HepG2 (cell line): ENCODE data around the gene OBSL1. TPM values are rescaled to one million over a fixed set of nuclear protein-coding genes. Genes with fewer than 3 reads are reported as not detected.

Experiments
- CBX1 ChIP-seq: IDR thresholded peaks from one replicate; pipeline ENCODE4 v1.6.1; 2016; ENCODE audit warnings: antibody characterized with exemption, low read depth
- CC2D1A ChIP-seq: sonication (generic); formaldehyde crosslinking; IDR thresholded peaks from 2 replicates; pipeline ENCODE4 v1.8.1; 2023; ENCODE audit warnings: mild to moderate bottlenecking, missing genetic modification reagents
- REST ChIP-seq, 2 experiments: IDR thresholded peaks; 2 replicates each; pipeline ENCODE4 v1.6.1; 2011 to 2012; ENCODE audit warnings: low read length in 2 of 2, borderline replicate concordance in 1 of 2, low read depth in 1 of 2, mild to moderate bottlenecking in 1 of 2, moderate library complexity in 1 of 2
- ZBTB10 ChIP-seq: sonication (generic); formaldehyde crosslinking; IDR thresholded peaks from 2 replicates; pipeline ENCODE4 v1.4.0; 2020; ENCODE audit warnings: missing genetic modification reagents, borderline replicate concordance
- ZBTB7A ChIP-seq: sonication (generic); formaldehyde crosslinking; IDR thresholded peaks from 2 replicates; pipeline ENCODE4 v1.8.0; 2022; ENCODE audit warnings: mild to moderate bottlenecking, missing genetic modification reagents
- ZNF20 ChIP-seq: sonication (generic); formaldehyde crosslinking; IDR thresholded peaks from 2 replicates; pipeline ENCODE4 v1.4.0; 2020; ENCODE audit warnings: mild to moderate bottlenecking, moderate library complexity, missing genetic modification reagents
- ZNF280D ChIP-seq: sonication (generic); formaldehyde crosslinking; IDR thresholded peaks from 2 replicates; pipeline ENCODE4 v1.5.1; 2020; ENCODE audit warnings: mild to moderate bottlenecking, missing genetic modification reagents
- polyA plus RNA-seq, 8 experiments: library from polyadenylated mRNA; depleted of rRNA in 3 of 8; stranded (reverse) in 7 of 8; unstranded in 1 of 8; fragments of >200 nt; fragmentation: Illumina TruSeq in 4 of 8; extraction: Trizol in 4 of 8; gene quantifications; 2 replicates each; pipeline versions ENCODE4 v1.2.1 to v1.2.3, GENCODE V29; 2011 to 2016; ENCODE audit warnings: low read depth in 4 of 8, missing spikeins in 1 of 8, mixed read lengths in 1 of 8; ENCODE audit not compliant: insufficient read depth in 1 of 8
- total RNA-seq, 5 experiments: library from RNA; depleted of rRNA; stranded (reverse); fragments of >200 nt; fragmentation: Illumina TruSeq; extraction: Trizol; gene quantifications; 2 replicates each; pipeline ENCODE4 v1.2.3, GENCODE V29; 2016; ENCODE audit warnings: low read depth in 1 of 5
- TF ChIP-seq, protein P1 (sequence below): sonication (generic); formaldehyde crosslinking; IDR thresholded peaks from 2 replicates; pipeline ENCODE4 v1.5.1; 2020; ENCODE audit warnings: missing genetic modification reagents, mild to moderate bottlenecking, borderline replicate concordance
- TF ChIP-seq, protein P2 (sequence below): sonication (generic); formaldehyde crosslinking; IDR thresholded peaks from 2 replicates; pipeline ENCODE4 v1.4.0; 2020; ENCODE audit warnings: missing genetic modification reagents, borderline replicate concordance

OBSL1 gene
- total and polyA plus RNA-seq, 2 of the 13 experiments (the other 11 are each of a cell fraction or from before 2014, with no cell fraction given): 86.7 to 218 TPM

GRCh38 chr2:219576505-219577388 lies 5.4 kb upstream of the OBSL1 start (continued):
- peak; percentile 96; the same call in 1 of the 2 replicates for TF ChIP-seq ZBTB10 (CRISPR knock-in tag)
- peak; percentile 74; the same call in 1 of the 2 replicates for TF ChIP-seq CC2D1A (CRISPR knock-in tag)
- peak in 1 of 2 experiments; percentile 77; a peak in 2 of 4 replicates for TF ChIP-seq REST (IDR thresholded peaks at IDR 0.05; ENCODE audit: borderline replicate concordance in 1 of 2, low read depth in 1 of 2, low read length in 2 of 2)
- TF ChIP-seq ZBTB7A (CRISPR knock-in tag): peak; percentile 96
- no peak; the same call in 1 of the 2 replicates for TF ChIP-seq ZNF20 (CRISPR knock-in tag)
- TF ChIP-seq, protein P1, sequence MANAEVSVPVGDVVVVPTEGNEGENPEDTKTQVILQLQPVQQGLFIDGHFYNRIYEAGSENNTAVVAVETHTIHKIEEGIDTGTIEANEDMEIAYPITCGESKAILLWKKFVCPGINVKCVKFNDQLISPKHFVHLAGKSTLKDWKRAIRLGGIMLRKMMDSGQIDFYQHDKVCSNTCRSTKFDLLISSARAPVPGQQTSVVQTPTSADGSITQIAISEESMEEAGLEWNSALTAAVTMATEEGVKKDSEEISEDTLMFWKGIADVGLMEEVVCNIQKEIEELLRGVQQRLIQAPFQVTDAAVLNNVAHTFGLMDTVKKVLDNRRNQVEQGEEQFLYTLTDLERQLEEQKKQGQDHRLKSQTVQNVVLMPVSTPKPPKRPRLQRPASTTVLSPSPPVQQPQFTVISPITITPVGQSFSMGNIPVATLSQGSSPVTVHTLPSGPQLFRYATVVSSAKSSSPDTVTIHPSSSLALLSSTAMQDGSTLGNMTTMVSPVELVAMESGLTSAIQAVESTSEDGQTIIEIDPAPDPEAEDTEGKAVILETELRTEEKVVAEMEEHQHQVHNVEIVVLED (CRISPR knock-in tag): peak; percentile 58; the same call in 1 of the 2 replicates
- TF ChIP-seq ZNF280D (CRISPR knock-in tag): peak; percentile 96; the same call in 1 of the 2 replicates
- TF ChIP-seq, protein P2, sequence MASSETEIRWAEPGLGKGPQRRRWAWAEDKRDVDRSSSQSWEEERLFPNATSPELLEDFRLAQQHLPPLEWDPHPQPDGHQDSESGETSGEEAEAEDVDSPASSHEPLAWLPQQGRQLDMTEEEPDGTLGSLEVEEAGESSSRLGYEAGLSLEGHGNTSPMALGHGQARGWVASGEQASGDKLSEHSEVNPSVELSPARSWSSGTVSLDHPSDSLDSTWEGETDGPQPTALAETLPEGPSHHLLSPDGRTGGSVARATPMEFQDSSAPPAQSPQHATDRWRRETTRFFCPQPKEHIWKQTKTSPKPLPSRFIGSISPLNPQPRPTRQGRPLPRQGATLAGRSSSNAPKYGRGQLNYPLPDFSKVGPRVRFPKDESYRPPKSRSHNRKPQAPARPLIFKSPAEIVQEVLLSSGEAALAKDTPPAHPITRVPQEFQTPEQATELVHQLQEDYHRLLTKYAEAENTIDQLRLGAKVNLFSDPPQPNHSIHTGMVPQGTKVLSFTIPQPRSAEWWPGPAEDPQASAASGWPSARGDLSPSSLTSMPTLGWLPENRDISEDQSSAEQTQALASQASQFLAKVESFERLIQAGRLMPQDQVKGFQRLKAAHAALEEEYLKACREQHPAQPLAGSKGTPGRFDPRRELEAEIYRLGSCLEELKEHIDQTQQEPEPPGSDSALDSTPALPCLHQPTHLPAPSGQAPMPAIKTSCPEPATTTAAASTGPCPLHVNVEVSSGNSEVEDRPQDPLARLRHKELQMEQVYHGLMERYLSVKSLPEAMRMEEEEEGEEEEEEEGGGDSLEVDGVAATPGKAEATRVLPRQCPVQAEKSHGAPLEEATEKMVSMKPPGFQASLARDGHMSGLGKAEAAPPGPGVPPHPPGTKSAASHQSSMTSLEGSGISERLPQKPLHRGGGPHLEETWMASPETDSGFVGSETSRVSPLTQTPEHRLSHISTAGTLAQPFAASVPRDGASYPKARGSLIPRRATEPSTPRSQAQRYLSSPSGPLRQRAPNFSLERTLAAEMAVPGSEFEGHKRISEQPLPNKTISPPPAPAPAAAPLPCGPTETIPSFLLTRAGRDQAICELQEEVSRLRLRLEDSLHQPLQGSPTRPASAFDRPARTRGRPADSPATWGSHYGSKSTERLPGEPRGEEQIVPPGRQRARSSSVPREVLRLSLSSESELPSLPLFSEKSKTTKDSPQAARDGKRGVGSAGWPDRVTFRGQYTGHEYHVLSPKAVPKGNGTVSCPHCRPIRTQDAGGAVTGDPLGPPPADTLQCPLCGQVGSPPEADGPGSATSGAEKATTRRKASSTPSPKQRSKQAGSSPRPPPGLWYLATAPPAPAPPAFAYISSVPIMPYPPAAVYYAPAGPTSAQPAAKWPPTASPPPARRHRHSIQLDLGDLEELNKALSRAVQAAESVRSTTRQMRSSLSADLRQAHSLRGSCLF: no peak
- no peak for TF ChIP-seq CBX1
